Measurements from ENCODE around the gene RFLNA. TPM values are rescaled to one million over a fixed set of nuclear protein-coding genes. Genes with fewer than 3 reads are reported as not detected.

Gene RFLNA
- total RNA-seq, 1 donor from 2014 or later, result 1.0 TPM

DNA sequence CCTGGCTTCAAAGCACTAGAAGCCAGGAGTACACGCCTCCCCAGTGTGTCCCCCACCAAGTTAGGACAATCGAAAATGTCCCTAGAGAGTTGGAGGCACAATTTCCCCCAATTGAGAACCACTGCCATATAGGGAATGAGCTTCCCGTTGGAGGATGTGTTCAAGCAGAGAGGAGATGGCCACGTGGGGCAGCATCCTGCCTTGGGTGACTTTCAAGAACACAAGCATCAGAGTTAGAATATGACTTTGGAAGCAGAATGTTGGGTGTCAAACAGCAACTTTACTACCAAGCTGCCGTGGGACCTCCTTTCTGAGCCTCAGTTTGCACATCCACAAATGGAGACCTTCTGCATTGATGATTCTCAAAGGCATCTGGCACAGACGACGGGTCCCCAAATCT lies 56.5 kb downstream of the RFLNA start:
- Mint-ChIP-seq H3K36me3 (ENCODE audit: low read depth) (peaks cover 34% of the 10 kb centered on the region), H3K9me3 (ENCODE audit: low read depth) (no peaks in the 10 kb centered on the region), H3K27me3 (ENCODE audit: low read depth) (no peaks in the 10 kb centered on the region), H3K4me3 (ENCODE audit: unreplicated experiment) (no peak overlapping the region), H3K27ac (ENCODE audit: unreplicated experiment) (no peak overlapping the region), H3K4me1 (ENCODE audit: low read depth) (peaks cover 10% of the 10 kb centered on the region)
- TF ChIP-seq, protein P1, sequence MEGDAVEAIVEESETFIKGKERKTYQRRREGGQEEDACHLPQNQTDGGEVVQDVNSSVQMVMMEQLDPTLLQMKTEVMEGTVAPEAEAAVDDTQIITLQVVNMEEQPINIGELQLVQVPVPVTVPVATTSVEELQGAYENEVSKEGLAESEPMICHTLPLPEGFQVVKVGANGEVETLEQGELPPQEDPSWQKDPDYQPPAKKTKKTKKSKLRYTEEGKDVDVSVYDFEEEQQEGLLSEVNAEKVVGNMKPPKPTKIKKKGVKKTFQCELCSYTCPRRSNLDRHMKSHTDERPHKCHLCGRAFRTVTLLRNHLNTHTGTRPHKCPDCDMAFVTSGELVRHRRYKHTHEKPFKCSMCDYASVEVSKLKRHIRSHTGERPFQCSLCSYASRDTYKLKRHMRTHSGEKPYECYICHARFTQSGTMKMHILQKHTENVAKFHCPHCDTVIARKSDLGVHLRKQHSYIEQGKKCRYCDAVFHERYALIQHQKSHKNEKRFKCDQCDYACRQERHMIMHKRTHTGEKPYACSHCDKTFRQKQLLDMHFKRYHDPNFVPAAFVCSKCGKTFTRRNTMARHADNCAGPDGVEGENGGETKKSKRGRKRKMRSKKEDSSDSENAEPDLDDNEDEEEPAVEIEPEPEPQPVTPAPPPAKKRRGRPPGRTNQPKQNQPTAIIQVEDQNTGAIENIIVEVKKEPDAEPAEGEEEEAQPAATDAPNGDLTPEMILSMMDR (IDR thresholded peaks at IDR 0.05), result no peak
- no peak for DNase-seq (ENCODE audit: low spot score)

DNA sequence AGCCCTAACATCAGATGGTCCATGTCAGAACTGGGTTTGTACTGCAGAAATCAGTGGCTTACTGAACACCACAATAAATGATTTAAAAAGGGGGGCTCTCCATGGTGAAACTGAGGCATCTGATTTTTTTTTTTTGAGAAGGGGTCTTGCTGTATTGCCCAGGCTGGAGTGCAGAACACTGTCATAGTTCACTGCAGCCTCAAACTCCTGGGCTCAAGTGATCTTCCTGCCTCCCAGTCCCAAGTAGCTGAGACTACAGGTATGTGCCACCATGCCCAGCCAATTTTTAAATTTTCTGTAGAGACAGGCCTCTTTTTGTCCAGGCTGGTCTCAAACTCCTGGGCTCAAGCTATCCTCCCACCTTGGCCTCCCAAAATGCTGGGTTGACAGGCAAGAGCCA lies 57.4 kb downstream of the RFLNA start:
- Mint-ChIP-seq H3K4me1 (ENCODE audit: low read depth) (peaks cover 11% of the 10 kb centered on the region), H3K9me3 (ENCODE audit: low read depth) (no peaks in the 10 kb centered on the region), H3K36me3 (ENCODE audit: low read depth) (peaks cover 33% of the 10 kb centered on the region), H3K27ac (ENCODE audit: unreplicated experiment) (no peak overlapping the region), H3K27me3 (ENCODE audit: low read depth) (no peaks in the 10 kb centered on the region), H3K4me3 (ENCODE audit: unreplicated experiment) (no peak overlapping the region)
- TF ChIP-seq, protein P1 (IDR thresholded peaks at IDR 0.05), result no peak
- DNase-seq (ENCODE audit: low spot score), result no peak

DNA sequence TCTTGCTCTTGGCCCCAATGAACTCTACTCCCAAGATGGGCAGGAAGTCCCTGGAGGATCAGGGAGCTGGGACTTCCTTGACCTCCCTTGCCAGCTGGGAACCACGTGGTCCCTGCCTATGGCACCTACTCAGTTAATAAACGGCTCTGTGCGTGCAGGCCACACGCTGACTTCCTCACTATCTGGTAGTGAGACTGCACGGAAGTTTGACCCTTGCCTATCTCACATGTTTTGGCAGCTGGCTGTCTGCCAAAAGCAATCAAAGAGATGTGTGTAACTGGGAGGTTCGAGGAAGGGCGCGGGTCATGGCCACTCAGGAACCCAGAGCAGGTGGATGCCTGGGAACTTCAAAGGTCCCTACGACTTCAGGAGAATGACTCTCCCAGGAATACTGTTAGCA lies 57.9 kb downstream of the RFLNA start:
- DNase-seq (ENCODE audit: low spot score), result no peak
- H3K36me3 Mint-ChIP-seq (ENCODE audit: low read depth), result peaks cover 34% of the 10 kb centered on the region
- no peak overlapping the region for H3K4me3 Mint-ChIP-seq (ENCODE audit: unreplicated experiment)
- H3K27ac Mint-ChIP-seq (ENCODE audit: unreplicated experiment), result peak overlapping the region; percentile 79
- H3K4me1 Mint-ChIP-seq (ENCODE audit: low read depth), result peaks cover 12% of the 10 kb centered on the region
- TF ChIP-seq, protein P1 (IDR thresholded peaks at IDR 0.05), result no peak
- no peaks in the 10 kb centered on the region for H3K27me3 Mint-ChIP-seq (ENCODE audit: low read depth)
- no peaks in the 10 kb centered on the region for H3K9me3 Mint-ChIP-seq (ENCODE audit: low read depth)

DNA sequence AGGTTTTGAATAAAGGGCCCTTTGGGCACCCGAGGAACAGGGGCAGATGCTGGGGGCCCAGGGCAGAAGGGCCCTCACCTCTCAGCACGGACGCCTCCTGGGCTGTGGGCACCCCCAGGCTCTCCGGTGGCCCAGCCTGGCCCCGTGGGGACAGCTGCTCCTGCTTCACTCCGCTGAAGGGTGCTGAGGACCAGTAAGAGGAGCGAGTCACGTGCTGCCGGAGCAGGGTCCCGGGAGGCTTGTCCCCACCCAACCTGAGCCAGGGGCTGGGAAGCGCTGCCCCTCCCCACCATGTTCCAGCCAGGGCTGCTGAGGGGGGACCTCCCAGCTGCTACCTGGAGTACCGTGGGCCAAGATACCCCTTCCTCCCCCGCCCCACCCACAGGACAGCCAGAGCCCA lies 59.5 kb downstream of the RFLNA start:
- no peaks in the 10 kb centered on the region for H3K27me3 Mint-ChIP-seq (ENCODE audit: low read depth)

DNA sequence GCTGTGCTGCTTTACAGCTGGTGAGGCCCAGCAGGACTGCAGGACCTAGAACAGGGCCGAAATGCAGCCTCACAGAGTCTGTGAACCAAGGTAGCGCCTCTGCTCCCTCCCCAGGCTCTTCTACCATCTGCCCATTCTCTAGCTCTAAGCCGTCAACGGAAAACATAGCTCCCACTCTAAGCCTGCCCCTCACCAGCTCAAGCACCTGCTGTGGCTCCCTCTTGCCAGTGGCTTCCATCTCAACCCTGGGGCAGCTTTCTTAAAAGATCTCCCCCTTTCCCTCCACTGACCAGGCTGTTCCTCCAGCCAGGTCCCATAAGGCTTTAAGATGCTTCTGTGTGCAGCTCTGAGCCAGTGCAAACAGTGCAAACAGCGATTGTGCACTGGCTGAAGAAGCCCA lies 61.3 kb downstream of the RFLNA start:
- no peaks in the 10 kb centered on the region for H3K9me3 Mint-ChIP-seq (ENCODE audit: low read depth)
- H3K27me3 Mint-ChIP-seq (ENCODE audit: low read depth), result no peaks in the 10 kb centered on the region
- peaks cover 18% of the 10 kb centered on the region for H3K4me1 Mint-ChIP-seq (ENCODE audit: low read depth)
- no peak overlapping the region for H3K4me3 Mint-ChIP-seq (ENCODE audit: unreplicated experiment)
- DNase-seq (ENCODE audit: low spot score), result no peak
- H3K36me3 Mint-ChIP-seq (ENCODE audit: low read depth), result peaks cover 35% of the 10 kb centered on the region
- TF ChIP-seq, protein P1 (IDR thresholded peaks at IDR 0.05), result no peak
- no peak overlapping the region for H3K27ac Mint-ChIP-seq (ENCODE audit: unreplicated experiment)

More for the DNA sequence above, 59.5 kb downstream of the RFLNA start:
- no peak overlapping the region for H3K4me3 Mint-ChIP-seq (ENCODE audit: unreplicated experiment)
- no peak overlapping the region for H3K27ac Mint-ChIP-seq (ENCODE audit: unreplicated experiment)
- H3K9me3 Mint-ChIP-seq (ENCODE audit: low read depth), result no peaks in the 10 kb centered on the region
- peaks cover 37% of the 10 kb centered on the region for H3K36me3 Mint-ChIP-seq (ENCODE audit: low read depth)
- TF ChIP-seq, protein P1 (IDR thresholded peaks at IDR 0.05), result no peak
- H3K4me1 Mint-ChIP-seq (ENCODE audit: low read depth), result peaks cover 12% of the 10 kb centered on the region
- DNase-seq (ENCODE audit: low spot score), result no peak

Measured in chondrocyte (in vitro differentiated cells).